ENCODE measurements around the gene TOR2A.

TOR2A gene

DNA sequence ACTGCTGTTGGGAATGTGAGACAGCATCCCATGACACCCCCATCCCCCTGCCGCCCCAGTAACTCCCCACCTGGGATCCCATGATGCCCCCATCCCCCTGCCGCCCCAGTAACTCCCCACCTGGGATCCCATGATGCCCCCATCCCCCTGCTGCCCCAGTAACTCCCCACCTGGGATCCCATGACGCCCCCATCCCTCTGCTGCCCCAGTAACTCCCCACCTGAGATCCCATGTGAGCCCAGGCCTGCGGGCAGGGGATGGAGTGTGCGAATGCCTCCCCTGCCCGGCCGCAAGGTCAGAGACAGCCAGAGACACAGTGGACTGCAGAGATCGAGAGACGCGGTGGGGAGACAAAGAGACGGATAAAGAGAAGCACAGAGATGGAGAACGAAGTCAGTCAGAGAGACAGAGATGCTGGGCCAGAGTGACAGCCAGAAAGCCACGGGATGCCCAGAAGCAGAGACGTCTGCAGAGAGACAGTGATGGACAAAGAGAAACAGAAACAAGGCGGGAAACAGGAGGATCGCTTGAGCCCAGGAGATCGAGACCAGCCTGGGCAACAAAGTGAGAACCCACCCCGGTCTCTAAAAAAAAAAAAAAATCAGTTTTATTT lies 42.4 kb upstream of the TOR2A start:
- no peaks in the 10 kb centered on the region for H4K20me1 ChIP-seq (ENCODE audit: insufficient read depth, low read length)
- H3K4me1 ChIP-seq (ENCODE audit: low read length) = peaks cover 20% of the 10 kb centered on the region
- peaks cover 45% of the 10 kb centered on the region for H3F3A ChIP-seq (ENCODE audit: insufficient read depth, low read length)
- H3K27me3 ChIP-seq (replicated peaks; ENCODE audit: insufficient read depth, low read length) = no peaks in the 10 kb centered on the region
- no peaks in the 10 kb centered on the region for H3K9me3 ChIP-seq (replicated peaks; ENCODE audit: insufficient read depth, low read length)
- 0 out of 2 replicates have a peak overlapping the region, but pooled peaks have one; percentile 16 for H2AFZ ChIP-seq (ENCODE audit: low read length)
- peak overlapping the region; percentile 93 for H3K4me2 ChIP-seq (ENCODE audit: low read depth, low read length)
- H3K4me3 ChIP-seq (ENCODE audit: low read length) = peak overlapping the region; percentile 78
- TF ChIP-seq EZH2 (optimal IDR thresholded peaks at IDR 0.05; ENCODE audit: low read depth, low read length) (no peak), EZH2phosphoT487 (IDR thresholded peaks at IDR 0.05; ENCODE audit: low read length) (no peak)
- TF ChIP-seq, protein P1, sequence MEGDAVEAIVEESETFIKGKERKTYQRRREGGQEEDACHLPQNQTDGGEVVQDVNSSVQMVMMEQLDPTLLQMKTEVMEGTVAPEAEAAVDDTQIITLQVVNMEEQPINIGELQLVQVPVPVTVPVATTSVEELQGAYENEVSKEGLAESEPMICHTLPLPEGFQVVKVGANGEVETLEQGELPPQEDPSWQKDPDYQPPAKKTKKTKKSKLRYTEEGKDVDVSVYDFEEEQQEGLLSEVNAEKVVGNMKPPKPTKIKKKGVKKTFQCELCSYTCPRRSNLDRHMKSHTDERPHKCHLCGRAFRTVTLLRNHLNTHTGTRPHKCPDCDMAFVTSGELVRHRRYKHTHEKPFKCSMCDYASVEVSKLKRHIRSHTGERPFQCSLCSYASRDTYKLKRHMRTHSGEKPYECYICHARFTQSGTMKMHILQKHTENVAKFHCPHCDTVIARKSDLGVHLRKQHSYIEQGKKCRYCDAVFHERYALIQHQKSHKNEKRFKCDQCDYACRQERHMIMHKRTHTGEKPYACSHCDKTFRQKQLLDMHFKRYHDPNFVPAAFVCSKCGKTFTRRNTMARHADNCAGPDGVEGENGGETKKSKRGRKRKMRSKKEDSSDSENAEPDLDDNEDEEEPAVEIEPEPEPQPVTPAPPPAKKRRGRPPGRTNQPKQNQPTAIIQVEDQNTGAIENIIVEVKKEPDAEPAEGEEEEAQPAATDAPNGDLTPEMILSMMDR (IDR thresholded peaks at IDR 0.05; ENCODE audit: low read length) = no peak
- H3K9me2 ChIP-seq (replicated peaks; ENCODE audit: insufficient read depth, low read length) = no peaks in the 10 kb centered on the region
- peaks cover 6% of the 10 kb centered on the region; the same call in 1 of the 2 replicates for H3K36me3 ChIP-seq (replicated peaks; ENCODE audit: insufficient read depth, low read length)
- H3K79me2 ChIP-seq (ENCODE audit: low read length) = peaks cover 56% of the 10 kb centered on the region
- H3K9ac ChIP-seq (ENCODE audit: low read length) = peak overlapping the region; percentile 96
- DNase-seq = peak; percentile 43
- H3K27ac ChIP-seq (ENCODE audit: low read length) = peak overlapping the region; percentile 98

- Histone ChIP-seq H3K9me2 (replicated peaks; ENCODE audit: insufficient read depth, low read length) (no peaks in the 10 kb centered on the region), H3K4me3 (ENCODE audit: low read length) (peak overlapping the region; percentile 78), H3K27me3 (replicated peaks; ENCODE audit: insufficient read depth, low read length) (no peaks in the 10 kb centered on the region), H3K36me3 (replicated peaks; ENCODE audit: insufficient read depth, low read length) (peaks cover 6% of the 10 kb centered on the region; the same call in 1 of the 2 replicates), H3K9ac (ENCODE audit: low read length) (peak overlapping the region; percentile 96), H3K27ac (ENCODE audit: low read length) (peak overlapping the region; percentile 98), H3K4me1 (ENCODE audit: low read length) (peaks cover 21% of the 10 kb centered on the region), H3K9me3 (replicated peaks; ENCODE audit: insufficient read depth, low read length) (no peaks in the 10 kb centered on the region), H4K20me1 (ENCODE audit: insufficient read depth, low read length) (no peaks in the 10 kb centered on the region), H3K79me2 (ENCODE audit: low read length) (peaks cover 56% of the 10 kb centered on the region), H3K4me2 (ENCODE audit: low read depth, low read length) (peak overlapping the region; percentile 93), H3F3A (ENCODE audit: insufficient read depth, low read length) (peaks cover 47% of the 10 kb centered on the region), H2AFZ (ENCODE audit: low read length) (no peak overlapping the region)
- TF ChIP-seq, protein P1 (IDR thresholded peaks at IDR 0.05; ENCODE audit: low read length) = no peak
- TF ChIP-seq EZH2 (optimal IDR thresholded peaks at IDR 0.05; ENCODE audit: low read depth, low read length) (no peak), EZH2phosphoT487 (IDR thresholded peaks at IDR 0.05; ENCODE audit: low read length) (no peak)
- peak; percentile 44 for DNase-seq
These were observed 41.8 kb upstream of the TOR2A start for GRCh38 chr9:127776924-127777289.

- H2AFZ ChIP-seq (ENCODE audit: low read length) = no peak overlapping the region
These were observed 41.3 kb upstream of the TOR2A start for GRCh38 chr9:127776195-127776923.

More at GRCh38 chr9:127776195-127776923, 41.3 kb upstream of the TOR2A start:
- Histone ChIP-seq H3K9ac (ENCODE audit: low read length) (peak overlapping the region; percentile 96), H3K27me3 (replicated peaks; ENCODE audit: insufficient read depth, low read length) (no peaks in the 10 kb centered on the region), H3K9me3 (replicated peaks; ENCODE audit: insufficient read depth, low read length) (no peaks in the 10 kb centered on the region), H3K4me3 (ENCODE audit: low read length) (peak overlapping the region; percentile 78), H3K79me2 (ENCODE audit: low read length) (peaks cover 56% of the 10 kb centered on the region), H4K20me1 (ENCODE audit: insufficient read depth, low read length) (no peaks in the 10 kb centered on the region), H3F3A (ENCODE audit: insufficient read depth, low read length) (peaks cover 52% of the 10 kb centered on the region), H3K27ac (ENCODE audit: low read length) (peak overlapping the region; percentile 98), H3K9me2 (replicated peaks; ENCODE audit: insufficient read depth, low read length) (no peaks in the 10 kb centered on the region), H3K4me1 (ENCODE audit: low read length) (peaks cover 25% of the 10 kb centered on the region), H3K36me3 (replicated peaks; ENCODE audit: insufficient read depth, low read length) (peaks cover 6% of the 10 kb centered on the region; the same call in 1 of the 2 replicates), H3K4me2 (ENCODE audit: low read depth, low read length) (peak overlapping the region; percentile 93)
- DNase-seq = peak; percentile 83
- TF ChIP-seq EZH2 (optimal IDR thresholded peaks at IDR 0.05; ENCODE audit: low read depth, low read length) (no peak), EZH2phosphoT487 (IDR thresholded peaks at IDR 0.05; ENCODE audit: low read length) (no peak)
- TF ChIP-seq, protein P1 (IDR thresholded peaks at IDR 0.05; ENCODE audit: low read length) = no peak; the same call in 1 of the 2 replicates

Measured in MM.1S (cell line).